Measurements from ENCODE around the gene GOT2.

GOT2 gene

GRCh38 chr16:58733248-58733670 is 857 bp downstream of the GOT2 start:
- Histone ChIP-seq H3K4me1 (ENCODE audit: control insufficient read depth, insufficient read depth, low read length) (peaks cover 8% of the 10 kb centered on the region; the same call in 1 of the 2 replicates), H3K4me3 (ENCODE audit: low read depth, low read length) (peak overlapping the region; percentile 88), H3K27ac (ENCODE audit: extremely low read depth, low read depth, low read length) (peak overlapping the region; percentile 75), H3K36me3 (ENCODE audit: control insufficient read depth in 2 of 2, insufficient read depth in 1 of 2, low read length in 2 of 2) (peaks cover 0 to 33% of the 10 kb centered on the region in 2 experiments; a peak in 2 of 3 replicates), H3K9me3 (ENCODE audit: control insufficient read depth, insufficient read depth, low read depth, low read length) (no peaks in the 10 kb centered on the region)
- no peak for TF ChIP-seq ZNF394 (tag by site-specific recombination; IDR thresholded peaks at IDR 0.05; ENCODE audit: borderline replicate concordance)
- TF ChIP-seq ZNF335 (tag by site-specific recombination; conservative IDR thresholded peaks at IDR 0.05), result peak; percentile 52; the same call in 1 of the 2 replicates
- TF ChIP-seq, protein P1, sequence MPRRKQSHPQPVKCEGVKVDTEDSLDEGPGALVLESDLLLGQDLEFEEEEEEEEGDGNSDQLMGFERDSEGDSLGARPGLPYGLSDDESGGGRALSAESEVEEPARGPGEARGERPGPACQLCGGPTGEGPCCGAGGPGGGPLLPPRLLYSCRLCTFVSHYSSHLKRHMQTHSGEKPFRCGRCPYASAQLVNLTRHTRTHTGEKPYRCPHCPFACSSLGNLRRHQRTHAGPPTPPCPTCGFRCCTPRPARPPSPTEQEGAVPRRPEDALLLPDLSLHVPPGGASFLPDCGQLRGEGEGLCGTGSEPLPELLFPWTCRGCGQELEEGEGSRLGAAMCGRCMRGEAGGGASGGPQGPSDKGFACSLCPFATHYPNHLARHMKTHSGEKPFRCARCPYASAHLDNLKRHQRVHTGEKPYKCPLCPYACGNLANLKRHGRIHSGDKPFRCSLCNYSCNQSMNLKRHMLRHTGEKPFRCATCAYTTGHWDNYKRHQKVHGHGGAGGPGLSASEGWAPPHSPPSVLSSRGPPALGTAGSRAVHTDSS (tag by site-specific recombination; IDR thresholded peaks at IDR 0.05), result 0 out of 2 replicates have a peak, but pooled peaks have one; percentile 39
- CTCF ChIA-PET, result interaction anchor here (0.7 kb wide), 2 partner anchors 8 to 465 kb away, joined by 3 read pairs; no protein-coding TSS in a partner anchor
- POLR2A ChIA-PET, result no interaction called here

- POLR2A ChIA-PET, result no interaction called here
- peak overlapping the region; percentile 88 for H3K4me3 ChIP-seq (ENCODE audit: low read depth, low read length)
- H3K9me3 ChIP-seq (ENCODE audit: control insufficient read depth, insufficient read depth, low read depth, low read length), result no peaks in the 10 kb centered on the region
- peaks cover 8% of the 10 kb centered on the region; the same call in 1 of the 2 replicates for H3K4me1 ChIP-seq (ENCODE audit: control insufficient read depth, insufficient read depth, low read length)
- CTCF ChIA-PET, result interaction anchor here (0.7 kb wide), 1 partner anchor 10 kb away, joined by 3 read pairs; no protein-coding TSS in a partner anchor
- no peak for TF ChIP-seq ZNF214 (tag by site-specific recombination; IDR thresholded peaks at IDR 0.05; ENCODE audit: borderline replicate concordance)
- no peak for TF ChIP-seq ZNF654 (tag by site-specific recombination; IDR thresholded peaks at IDR 0.05; ENCODE audit: low read depth)
- no peak for TF ChIP-seq SP2 (tag by site-specific recombination; IDR thresholded peaks at IDR 0.05)
- TF ChIP-seq PRDM6 (tag by site-specific recombination; IDR thresholded peaks at IDR 0.05), result peak; percentile 78
- no peak for TF ChIP-seq ZSCAN16 (tag by site-specific recombination; IDR thresholded peaks at IDR 0.05)
- no peak for TF ChIP-seq ZNF146 (tag by site-specific recombination; IDR thresholded peaks at IDR 0.05)
- TF ChIP-seq REPIN1 (tag by site-specific recombination; IDR thresholded peaks at IDR 0.05; ENCODE audit: low read depth), result no peak
- H3K27ac ChIP-seq (ENCODE audit: extremely low read depth, low read depth, low read length), result no peak overlapping the region
- peaks cover 0 to 35% of the 10 kb centered on the region in 2 experiments; a peak in 2 of 3 replicates for H3K36me3 ChIP-seq (ENCODE audit: control insufficient read depth in 2 of 2, insufficient read depth in 1 of 2, low read length in 2 of 2)
Measured at GRCh38 chr16:58732545-58733247, 1.4 kb downstream of the GOT2 start.

GRCh38 chr16:58730724-58731370 is 3.3 kb downstream of the GOT2 start:
- CTCF ChIA-PET, result interaction anchor here (0.9 to 1.2 kb wide), 3 partner anchors 8 to 44 kb away, joined by 3 to 7 read pairs (median 3); no protein-coding TSS in a partner anchor
- TF ChIP-seq, protein P2, sequence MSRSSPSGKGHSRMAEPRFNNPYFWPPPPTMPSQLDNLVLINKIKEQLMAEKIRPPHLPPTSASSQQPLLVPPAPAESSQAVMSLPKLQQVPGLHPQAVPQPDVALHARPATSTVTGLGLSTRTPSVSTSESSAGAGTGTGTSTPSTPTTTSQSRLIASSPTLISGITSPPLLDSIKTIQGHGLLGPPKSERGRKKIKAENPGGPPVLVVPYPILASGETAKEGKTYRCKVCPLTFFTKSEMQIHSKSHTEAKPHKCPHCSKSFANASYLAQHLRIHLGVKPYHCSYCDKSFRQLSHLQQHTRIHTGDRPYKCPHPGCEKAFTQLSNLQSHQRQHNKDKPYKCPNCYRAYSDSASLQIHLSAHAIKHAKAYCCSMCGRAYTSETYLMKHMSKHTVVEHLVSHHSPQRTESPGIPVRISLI (tag by site-specific recombination; IDR thresholded peaks at IDR 0.05), result no peak
- no peak for TF ChIP-seq ZNF785 (tag by site-specific recombination; IDR thresholded peaks at IDR 0.05)
- no peak for TF ChIP-seq ZNF366 (tag by site-specific recombination; conservative IDR thresholded peaks at IDR 0.05)
- no peak for TF ChIP-seq ZNF311 (tag by site-specific recombination; IDR thresholded peaks at IDR 0.05; ENCODE audit: borderline replicate concordance)
- TF ChIP-seq KLF10 (tag by site-specific recombination; IDR thresholded peaks at IDR 0.05), result no peak
- TF ChIP-seq ZNF280C (tag by site-specific recombination; IDR thresholded peaks at IDR 0.05), result no peak
- no peak for TF ChIP-seq ZSCAN23 (tag by site-specific recombination; IDR thresholded peaks at IDR 0.05)
- no peak for TF ChIP-seq ZBTB8A (tag by site-specific recombination; IDR thresholded peaks at IDR 0.05)
- no peak for TF ChIP-seq GLI2 (tag by site-specific recombination; IDR thresholded peaks at IDR 0.05; ENCODE audit: borderline replicate concordance, low read depth)
- no peak for TF ChIP-seq ZNF175 (tag by site-specific recombination; IDR thresholded peaks at IDR 0.05)

More at GRCh38 chr16:58730724-58731370, 3.3 kb downstream of the GOT2 start:
- Histone ChIP-seq H3K4me3 (ENCODE audit: low read depth, low read length) (no peak overlapping the region), H3K9me3 (ENCODE audit: control insufficient read depth, insufficient read depth, low read depth, low read length) (no peaks in the 10 kb centered on the region), H3K4me1 (ENCODE audit: control insufficient read depth, insufficient read depth, low read length) (peaks cover 8% of the 10 kb centered on the region; the same call in 1 of the 2 replicates), H3K27ac (ENCODE audit: extremely low read depth, low read depth, low read length) (no peak overlapping the region), H3K36me3 (ENCODE audit: control insufficient read depth in 2 of 2, insufficient read depth in 1 of 2, low read length in 2 of 2) (peaks cover 0 to 35% of the 10 kb centered on the region in 2 experiments; a peak in 2 of 3 replicates)
- POLR2A ChIA-PET, result no interaction called here
